ENCODE measurements around the gene CFB.
"Not testable (repeated sequence)": the region's sequence is repeated elsewhere in the genome, so short reads cannot be mapped to it uniquely, and the experiment has no call there.

The CFB gene

DNA sequence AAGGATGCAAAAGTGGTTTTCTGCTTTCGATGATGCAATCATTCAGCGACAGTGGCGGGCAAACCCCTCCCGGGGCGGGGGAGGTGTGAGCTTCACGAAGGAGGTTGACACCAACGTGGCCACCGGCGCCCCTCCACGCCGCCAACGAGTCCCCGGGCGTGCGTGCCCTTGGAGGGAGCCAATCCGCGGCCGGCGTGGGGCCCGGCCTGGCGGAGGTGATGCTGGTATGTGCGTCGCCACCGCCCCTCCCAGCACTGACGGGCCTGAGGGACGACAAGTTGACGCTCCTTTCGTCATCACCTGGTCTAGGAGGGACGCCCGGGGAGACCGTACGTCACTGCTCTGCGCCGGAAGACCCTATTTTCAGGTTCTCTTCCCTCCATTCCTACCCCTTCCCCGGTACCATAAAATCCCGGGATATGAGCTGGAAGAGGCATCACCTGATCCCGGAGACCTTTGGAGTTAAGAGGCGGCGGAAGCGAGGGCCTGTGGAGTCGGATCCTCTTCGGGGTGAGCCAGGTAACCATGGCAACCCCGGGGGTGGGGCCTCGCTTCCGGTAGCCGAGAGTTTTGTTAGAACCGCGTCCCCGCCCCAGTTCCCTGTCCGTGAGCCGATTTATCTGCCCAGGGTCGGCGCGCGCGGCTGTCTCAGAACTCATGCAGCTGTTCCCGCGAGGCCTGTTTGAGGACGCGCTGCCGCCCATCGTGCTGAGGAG is 26.3 kb downstream of the CFB start, which contains the start of gene DXO:
TSS of gene DXO (minus strand) at position 146 of the 716 bp plus-strand sequence. CDS start 463 bp downstream, outside the sequence.
- DNase-seq, result peak; percentile 98 to 99

DNA sequence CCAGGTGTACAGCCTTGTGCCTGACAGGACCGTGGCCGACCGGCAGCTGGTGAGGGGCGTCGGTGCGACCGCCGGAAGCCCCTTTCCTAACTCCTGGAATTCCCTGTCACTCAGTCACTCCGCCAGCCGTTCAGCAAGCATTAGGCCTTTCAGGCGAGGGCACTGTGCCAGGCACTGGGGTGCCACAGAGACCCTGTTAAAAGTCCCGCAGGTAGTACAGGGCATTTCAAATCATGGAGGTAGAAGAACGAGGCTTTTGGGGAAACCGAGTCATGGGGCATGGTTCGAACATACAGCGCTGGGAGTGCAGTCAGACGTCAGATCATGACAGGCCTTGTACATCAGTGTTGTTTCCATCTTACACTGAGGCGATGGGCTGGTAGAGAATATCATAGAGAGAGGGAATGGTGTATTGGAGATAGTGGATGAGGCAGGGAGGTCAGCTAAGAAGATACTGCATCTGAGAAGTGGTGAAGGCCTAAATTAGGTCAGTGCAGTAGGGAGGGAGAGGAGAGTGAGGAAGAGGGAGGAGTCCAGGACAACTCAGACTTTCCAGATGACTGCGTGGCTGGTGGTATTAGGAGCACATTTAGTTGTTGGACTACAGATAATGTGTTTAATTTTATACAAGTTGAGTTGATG is 26.9 kb downstream of the CFB start:
- DNase-seq, result no peak

DNA sequence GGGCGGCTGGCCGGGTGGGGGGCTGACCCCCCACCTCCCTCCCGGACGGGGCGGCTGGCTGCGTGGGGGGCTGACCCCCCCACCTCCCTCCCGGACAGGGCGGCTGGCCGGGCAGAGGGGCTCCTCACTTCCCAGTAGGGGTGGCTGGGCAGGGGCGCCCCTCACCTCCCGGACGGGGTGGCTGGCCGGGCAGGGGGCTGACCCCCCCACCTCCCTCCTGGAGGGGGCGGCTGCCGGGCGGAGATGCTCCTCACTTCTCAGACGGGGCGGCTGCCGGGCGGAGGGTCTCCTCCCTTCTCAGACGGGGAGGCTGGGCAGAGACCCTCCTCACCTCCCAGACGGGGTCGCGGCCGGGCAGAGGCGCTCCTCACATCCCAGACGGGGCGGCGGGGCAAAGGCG is 30.2 kb downstream of the CFB start:
- not testable (repeated sequence) for DNase-seq

DNA sequence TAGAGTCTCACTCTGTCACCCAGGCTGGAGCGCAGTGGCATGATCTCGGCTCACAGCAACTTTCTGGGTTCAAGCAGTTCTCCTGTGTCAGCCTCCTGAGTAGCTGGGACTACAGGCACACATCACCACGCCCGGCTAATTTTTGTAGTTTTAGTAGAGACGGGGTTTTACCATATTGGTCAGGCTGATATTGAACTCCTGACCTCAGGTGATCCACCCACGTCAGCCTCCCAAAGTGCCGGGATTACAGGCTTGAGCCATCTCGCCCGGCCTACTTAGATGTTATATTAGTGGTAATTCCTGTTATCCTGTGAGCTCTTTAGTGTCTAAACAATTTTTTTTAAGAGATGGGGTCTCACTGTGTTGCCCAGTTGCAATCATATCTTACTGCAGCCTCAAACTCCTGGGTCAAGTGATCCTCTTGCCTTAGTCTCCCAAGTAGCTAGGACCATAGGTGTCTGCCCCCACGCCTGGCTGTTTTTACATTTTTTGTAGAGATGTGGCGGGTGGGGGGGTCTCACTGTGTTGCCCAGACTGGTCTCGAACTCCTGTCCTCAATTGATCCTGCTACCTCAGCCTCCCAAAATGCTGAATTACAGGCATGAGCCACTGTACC is 32.0 kb downstream of the CFB start:
- no peak for DNase-seq

- DNase-seq, result no peak
These were observed 32.9 kb downstream of the CFB start for GRCh38 chr6:31978831-31979230.

DNA sequence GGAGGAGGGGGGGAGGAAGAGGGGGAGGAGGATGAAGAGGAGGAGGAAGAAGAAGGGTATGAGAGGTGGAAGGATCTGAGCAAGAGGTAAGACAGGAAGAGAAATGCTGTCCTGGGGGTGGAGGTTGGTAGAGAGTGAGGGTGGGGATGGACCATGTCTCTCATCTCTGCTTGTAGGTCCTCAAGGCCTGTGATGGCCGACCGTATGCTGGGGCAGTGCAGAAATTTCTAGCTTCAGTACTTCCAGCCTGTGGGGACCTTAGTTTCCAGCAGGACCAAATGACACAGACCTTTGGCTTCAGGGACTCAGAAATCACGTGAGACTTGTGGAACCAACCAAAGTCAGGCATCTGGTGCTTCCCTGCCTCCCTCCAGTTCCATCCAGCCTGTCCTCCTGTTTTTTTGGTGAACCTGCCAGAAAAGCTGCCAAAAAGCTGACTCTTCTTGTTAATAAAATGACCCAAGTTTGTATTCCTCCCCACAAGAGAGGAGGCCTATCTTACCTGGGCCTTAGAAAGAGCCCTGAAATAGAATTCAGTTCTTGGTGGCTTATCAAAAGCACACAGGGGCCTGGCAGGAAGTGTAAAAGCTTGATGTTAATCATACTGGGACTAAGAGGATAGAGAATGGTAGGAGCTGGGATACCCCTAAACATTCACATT is 33.5 kb downstream of the CFB start:
- no peak for DNase-seq

DNA sequence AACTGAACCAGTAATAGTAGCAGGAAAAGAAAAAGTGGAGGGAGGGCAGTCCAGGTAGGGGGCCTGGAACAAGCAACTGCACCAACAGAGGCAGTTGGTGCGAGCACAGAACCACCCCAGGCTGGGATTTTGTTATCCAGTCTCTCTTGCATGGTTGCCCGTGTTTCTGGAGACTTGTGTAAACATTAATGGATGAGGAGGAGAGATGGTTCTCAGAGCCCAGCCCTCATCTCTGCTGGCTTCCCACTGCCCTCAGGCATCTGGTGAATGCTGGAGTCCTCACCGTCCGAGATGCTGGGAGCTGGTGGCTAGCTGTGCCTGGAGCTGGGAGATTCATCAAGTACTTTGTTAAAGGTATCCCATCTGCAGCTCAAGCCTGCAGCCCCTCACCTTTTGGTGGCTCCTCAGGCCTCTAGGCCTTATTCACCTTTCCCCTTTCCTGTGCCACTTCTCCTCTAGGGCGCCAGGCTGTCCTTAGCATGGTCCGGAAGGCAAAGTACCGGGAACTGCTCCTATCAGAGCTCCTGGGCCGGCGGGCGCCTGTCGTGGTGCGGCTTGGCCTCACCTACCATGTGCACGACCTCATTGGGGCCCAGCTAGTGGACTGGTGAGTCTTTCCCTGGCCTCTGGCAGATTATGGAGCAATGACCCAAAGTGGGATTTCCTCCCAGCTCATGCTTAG is 34.4 kb downstream of the CFB start:
- not testable (repeated sequence) for DNase-seq

DNA sequence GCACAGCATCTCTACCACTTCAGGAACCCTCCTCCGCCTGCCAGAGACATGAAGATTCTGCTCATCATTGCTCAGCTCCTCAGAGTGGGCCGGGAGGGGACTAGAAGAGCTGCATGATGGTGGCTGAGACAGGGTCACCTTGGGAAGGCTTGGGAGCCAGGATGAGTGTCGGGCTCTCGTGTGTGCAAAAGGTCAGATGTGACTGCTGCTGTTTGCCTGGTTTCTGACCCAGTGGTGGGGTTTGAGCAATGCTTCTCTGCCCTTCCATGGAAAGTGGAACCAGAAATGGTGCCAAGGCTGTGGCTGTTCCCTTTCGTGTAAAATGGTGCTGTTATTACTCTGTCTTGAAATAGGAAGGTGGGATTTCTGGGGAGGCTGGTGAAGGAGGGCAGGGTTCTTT is 35.1 kb downstream of the CFB start:
- not testable (repeated sequence) for DNase-seq

- not testable (repeated sequence) for DNase-seq
These were observed 35.8 kb downstream of the CFB start, which contains the start of gene C4A for GRCh38 chr6:31981744-31982143. Gene C4A, plus strand, starts transcription at chr6:31982057. Its CDS starts 51 bp downstream, at chr6:31982108.

DNA sequence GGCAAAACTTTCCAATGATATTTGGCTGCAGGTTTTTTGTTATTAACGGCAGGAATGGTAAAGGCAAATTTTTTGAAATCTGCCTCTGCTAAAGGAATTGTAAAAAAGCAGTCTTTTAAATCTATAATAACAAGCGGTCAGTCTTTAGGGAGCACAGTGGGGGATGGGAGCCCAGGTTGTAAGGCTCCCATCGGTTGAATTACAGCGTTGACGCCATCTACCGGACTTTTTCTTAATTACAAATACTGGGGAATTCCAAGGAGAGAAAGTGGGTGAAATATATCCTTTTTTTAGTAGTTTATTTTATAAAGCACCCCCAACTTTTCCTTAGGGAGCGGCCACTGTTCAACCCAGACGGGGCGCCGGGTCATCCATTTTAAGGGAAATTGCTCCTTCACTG is 43.5 kb downstream of the CFB start:
- not testable (repeated sequence) for DNase-seq

DNA sequence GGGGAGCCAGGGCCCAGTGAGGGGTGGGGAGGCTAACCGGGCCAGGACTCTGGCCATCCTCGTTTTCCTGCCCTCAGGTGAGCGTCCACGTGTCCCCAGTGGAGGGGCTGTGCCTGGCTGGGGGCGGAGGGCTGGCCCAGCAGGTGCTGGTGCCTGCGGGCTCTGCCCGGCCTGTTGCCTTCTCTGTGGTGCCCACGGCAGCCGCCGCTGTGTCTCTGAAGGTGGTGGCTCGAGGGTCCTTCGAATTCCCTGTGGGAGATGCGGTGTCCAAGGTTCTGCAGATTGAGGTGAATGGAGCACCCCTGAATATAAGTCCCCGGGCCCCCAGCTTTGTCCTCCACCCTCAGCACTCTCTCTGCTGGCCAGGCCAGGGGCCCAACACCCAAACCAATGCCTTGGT is 48.5 kb downstream of the CFB start:
- not testable (repeated sequence) for DNase-seq

DNA sequence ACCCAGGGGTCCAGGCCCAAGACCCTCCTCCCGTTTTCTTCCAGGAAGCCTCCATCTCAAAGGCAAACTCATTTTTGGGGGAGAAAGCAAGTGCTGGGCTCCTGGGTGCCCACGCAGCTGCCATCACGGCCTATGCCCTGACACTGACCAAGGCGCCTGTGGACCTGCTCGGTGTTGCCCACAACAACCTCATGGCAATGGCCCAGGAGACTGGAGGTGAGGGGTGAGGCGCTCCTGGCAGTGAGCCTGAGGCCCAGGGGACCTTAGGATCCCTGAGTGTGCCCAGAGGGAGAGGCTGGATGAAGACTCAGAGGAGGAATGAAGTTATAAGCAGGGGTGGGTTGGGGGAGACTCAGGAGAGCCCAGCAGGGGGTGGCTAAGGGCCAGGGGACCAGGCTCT is 50.5 kb downstream of the CFB start:
- DNase-seq, result not testable (repeated sequence)
